ENCODE data around the gene KCNJ10. TPM values are rescaled to one million over a fixed set of nuclear protein-coding genes. Genes with fewer than 3 reads are reported as not detected.

Gene KCNJ10
- total and polyA plus RNA-seq, 2 of the 13 experiments (the other 11 are each of a cell fraction or from before 2014, with no cell fraction given): 4.4 to 10.3 TPM

GRCh38 chr1:159990005-159990404 is 80.0 kb downstream of the KCNJ10 start (continued):
- TF ChIP-seq ZNF503 (CRISPR knock-in tag; IDR thresholded peaks at IDR 0.05) (no peak), ZNF784 (CRISPR knock-in tag; IDR thresholded peaks at IDR 0.05; ENCODE audit: borderline replicate concordance) (no peak), ZNF577 (CRISPR knock-in tag; IDR thresholded peaks at IDR 0.05; ENCODE audit: borderline replicate concordance, low read depth) (no peak), IKZF1 (IDR thresholded peaks at IDR 0.05) (no peak), ZBTB39 (CRISPR knock-in tag; IDR thresholded peaks at IDR 0.05) (no peak), ISX (CRISPR knock-in tag; conservative IDR thresholded peaks at IDR 0.05) (no peak)

- intact Hi-C loops (cut with micrococcal nuclease; ENCODE audit: unreplicated experiment) (no loop called here), in situ Hi-C loops (cut with HindIII; ENCODE audit: extremely low pct_ligation_motif_present, low pct_unique_long_range_greater_than_20kb) (no loop called here)
- no peak overlapping the region for H3K4me3 ChIP-seq (replicated peaks in 1 of 3; ENCODE audit: insufficient read depth in 1 of 3, low read depth in 2 of 3, low read length in 3 of 3)
- no peaks in the 10 kb centered on the region for H4K20me1 ChIP-seq (ENCODE audit: insufficient read depth, low read length)
- H2AFZ ChIP-seq (ENCODE audit: low read length): no peak overlapping the region
- H3K9me3 ChIP-seq (ENCODE audit: low read length): no peaks in the 10 kb centered on the region
- H3K4me2 ChIP-seq (ENCODE audit: low read depth, low read length): no peak overlapping the region
- BruUV-seq (replicated peaks): no TSS peak
- ChIA-PET CTCF (ENCODE audit: low intra/inter-chr PET ratio, low total read pairs) (no interaction called here), POLR2A (no interaction called here)
- no peaks in the 10 kb centered on the region for H3K79me2 ChIP-seq (ENCODE audit: insufficient read depth, low read length)
- H3K27ac ChIP-seq (ENCODE audit: extremely low read length, insufficient read depth, low read length): no peak overlapping the region
- H3K9ac ChIP-seq (ENCODE audit: insufficient read depth, low read depth, low read length): no peak overlapping the region
- DNase-seq (ENCODE audit: low spot score) (no peak), FAIRE-seq (no peak), ATAC-seq (no peak)
- H3K27me3 ChIP-seq (ENCODE audit: control insufficient read depth in 1 of 2, insufficient read depth in 2 of 2, low read length in 2 of 2): peaks cover 0 to 5% of the 10 kb centered on the region in 2 experiments; a peak in 3 of 5 replicates
- 10% methylated on average over 3 of the region's 3 CpGs for WGBS (ENCODE audit: low lambda C conversion rate)
- peaks cover 8% of the 10 kb centered on the region; the same call in 1 of the 2 replicates for H3K4me1 ChIP-seq (ENCODE audit: insufficient read depth, low read length)
- no peaks in the 10 kb centered on the region for H3K36me3 ChIP-seq (replicated peaks in 1 of 2; ENCODE audit: control insufficient read depth in 1 of 2, insufficient read depth in 2 of 2, low read length in 2 of 2)
- TF ChIP-seq ZFP36 (IDR thresholded peaks at IDR 0.05; ENCODE audit: borderline replicate concordance, low read depth, low read length, partially characterized antibody) (no peak), ZFYVE20 (CRISPR knock-in tag; IDR thresholded peaks at IDR 0.05; ENCODE audit: borderline replicate concordance, low read depth) (no peak), KIAA2018 (CRISPR knock-in tag; IDR thresholded peaks at IDR 0.05; ENCODE audit: borderline replicate concordance) (no peak), ZNF3 (CRISPR knock-in tag; IDR thresholded peaks at IDR 0.05) (no peak)
These were observed 80.4 kb downstream of the KCNJ10 start for GRCh38 chr1:159989581-159989980.

All from HepG2 (cell line).